Neural cell (in vitro differentiated cells): Measurements from ENCODE around the gene PRLH. TPM values are rescaled to one million over a fixed set of nuclear protein-coding genes. Genes with fewer than 3 reads are reported as not detected.

Experiments used
- H2AFZ ChIP-seq: fragments of 200-600, 300-800 bp; sonication (generic), shearing (Covaris generic); 2 replicates; pipeline ENCODE4 v1.6.0; 2014; ENCODE audit warnings: low read depth, mild to moderate bottlenecking, antibody characterized with exemption, low read length, moderate library complexity
- H3F3A ChIP-seq: fragments of 200-600 bp; shearing (Covaris generic); 2 replicates; pipeline ENCODE4 v1.6.1; 2016; ENCODE audit warnings: mild to moderate bottlenecking, moderate library complexity, mixed read lengths, antibody characterized with exemption, low read length; ENCODE audit not compliant: insufficient read depth, poor library complexity, severe bottlenecking
- H3K27ac ChIP-seq: fragments of 200-600, 300-800 bp; sonication (generic), shearing (Covaris generic); 2 replicates; pipeline ENCODE4 v1.5.1; 2014; ENCODE audit warnings: mild to moderate bottlenecking, low read length, moderate library complexity
- H3K27me3 ChIP-seq: fragments of 300-800, 200-600 bp; sonication (generic), shearing (Covaris generic); 2 replicates; pipeline ENCODE4 v1.6.0; 2014; ENCODE audit warnings: mild to moderate bottlenecking, low read depth, low read length, moderate library complexity; ENCODE audit not compliant: insufficient read depth
- H3K36me3 ChIP-seq: fragments of 300-800, 200-600 bp; sonication (generic), shearing (Covaris generic); 2 replicates; pipeline ENCODE4 v1.5.1; 2014; ENCODE audit warnings: mild to moderate bottlenecking, antibody characterized with exemption, low read length, moderate library complexity; ENCODE audit not compliant: insufficient read depth
- H3K4me2 ChIP-seq: fragments of 300-800, 200-600 bp; sonication (generic), shearing (Covaris generic); 2 replicates; pipeline ENCODE4 v1.6.0; 2014; ENCODE audit warnings: mild to moderate bottlenecking, low read length
- H3K4me3 ChIP-seq: fragments of 300-800, 200-600 bp; sonication (generic), shearing (Covaris generic); 2 replicates; pipeline ENCODE4 v1.5.1; 2014; ENCODE audit warnings: mild to moderate bottlenecking, low read length, moderate library complexity
- H3K79me2 ChIP-seq: fragments of 200-600 bp; shearing (Covaris generic); replicated peaks from 2 replicates; pipeline ENCODE4 v1.6.0; 2014; ENCODE audit warnings: mild to moderate bottlenecking, low read length, moderate library complexity; ENCODE audit not compliant: insufficient read depth
- H3K9ac ChIP-seq: fragments of 300-800, 200-600 bp; sonication (generic), shearing (Covaris generic); 2 replicates; pipeline ENCODE4 v1.6.1; 2016; ENCODE audit warnings: mild to moderate bottlenecking, low read length, mixed read lengths
- H3K9me2 ChIP-seq: fragments of 200-600 bp; shearing (Covaris generic); 2 replicates; pipeline ENCODE4 v1.6.1; 2016; ENCODE audit warnings: mild to moderate bottlenecking, low read length, mixed read lengths; ENCODE audit not compliant: insufficient read depth
- H3K9me3 ChIP-seq: fragments of 200-600, 300-800 bp; sonication (generic), shearing (Covaris generic); 2 replicates; pipeline ENCODE4 v1.6.1; 2016; ENCODE audit warnings: mild to moderate bottlenecking, mixed run types, low read length, moderate library complexity, mixed read lengths
- H4K20me1 ChIP-seq: fragments of 200-600 bp; shearing (Covaris generic); 2 replicates; pipeline ENCODE4 v1.6.1; 2016; ENCODE audit warnings: mild to moderate bottlenecking, mixed run types; ENCODE audit not compliant: insufficient read depth
- CTCF ChIP-seq: fragments of 450-650 bp; IDR thresholded peaks from 2 replicates; pipeline ENCODE4 v1.5.1; 2014; ENCODE audit warnings: antibody characterized with exemption, mild to moderate bottlenecking, moderate library complexity; ENCODE audit not compliant: poor library complexity, severe bottlenecking
- EP300 ChIP-seq: fragments of 450-650 bp; conservative IDR thresholded peaks from 2 replicates; pipeline ENCODE4 v1.6.1; 2014; ENCODE audit warnings: antibody characterized with exemption, mild to moderate bottlenecking, moderate library complexity; ENCODE audit not compliant: poor library complexity, severe bottlenecking
- EZH2 ChIP-seq: fragments of 200-600, 300-800 bp; shearing (Covaris generic), sonication (generic); IDR thresholded peaks from 2 replicates; pipeline ENCODE4 v1.6.1; 2014; ENCODE audit warnings: antibody characterized with exemption, low read length, borderline replicate concordance, mild to moderate bottlenecking; ENCODE audit not compliant: insufficient read depth, poor library complexity, severe bottlenecking
- MXI1 ChIP-seq: fragments of 450-650 bp; conservative IDR thresholded peaks from 2 replicates; pipeline ENCODE4 v1.6.1; 2014; ENCODE audit warnings: antibody characterized with exemption, mild to moderate bottlenecking; ENCODE audit not compliant: poor library complexity, severe bottlenecking
- POLR2AphosphoS5 ChIP-seq: IDR thresholded peaks from 2 replicates; pipeline ENCODE4 v1.6.1; 2012
- RAD21 ChIP-seq: fragments of 450-650 bp; conservative IDR thresholded peaks from 2 replicates; pipeline ENCODE4 v1.6.1; 2014; ENCODE audit warnings: antibody characterized with exemption, mild to moderate bottlenecking, moderate library complexity
- REST ChIP-seq: IDR thresholded peaks from 2 replicates; pipeline ENCODE4 v1.6.1; 2012; ENCODE audit warnings: borderline replicate concordance
- SMC3 ChIP-seq: fragments of 450-650 bp; conservative IDR thresholded peaks from 2 replicates; pipeline ENCODE4 v1.6.1; 2014; ENCODE audit warnings: antibody characterized with exemption, mild to moderate bottlenecking, moderate library complexity; ENCODE audit not compliant: poor library complexity
- TAF1 ChIP-seq: IDR thresholded peaks from 2 replicates; pipeline ENCODE4 v1.6.1; 2012; ENCODE audit warnings: low read depth
- polyA plus RNA-seq: library from polyadenylated mRNA; depleted of rRNA; stranded (reverse); fragments of >200 nt; gene quantifications from 2 replicates; pipeline ENCODE4 v1.2.3, GENCODE V29; 2014

PRLH gene
- polyA plus RNA-seq, 1 donor from 2014 or later = not detected

- TF ChIP-seq SMC3 = no peak
- no peak for TF ChIP-seq EP300
- TF ChIP-seq TAF1 = no peak
- Histone ChIP-seq H3K4me3 (no peak overlapping the region), H3K4me2 (no peak overlapping the region), H3K9ac (no peak overlapping the region), H3K9me2 (no peaks in the 10 kb centered on the region), H4K20me1 (no peaks in the 10 kb centered on the region), H3F3A (no peaks in the 10 kb centered on the region), H3K79me2 (no peaks in the 10 kb centered on the region), H3K27ac (no peak overlapping the region), H3K27me3 (no peaks in the 10 kb centered on the region), H3K9me3 (peaks cover 3% of the 10 kb centered on the region), H3K36me3 (no peaks in the 10 kb centered on the region), H2AFZ (no peak overlapping the region)
Measured at GRCh38 chr2:237555560-237555959, 10.8 kb upstream of the PRLH start.

- no peak overlapping the region for H3K27ac ChIP-seq
- H2AFZ ChIP-seq = no peak overlapping the region
- H3K9ac ChIP-seq = no peak overlapping the region
- no peak overlapping the region for H3K4me2 ChIP-seq
- no peaks in the 10 kb centered on the region for H3K27me3 ChIP-seq
- H4K20me1 ChIP-seq = no peaks in the 10 kb centered on the region
- H3K4me3 ChIP-seq = no peak overlapping the region
- no peak for TF ChIP-seq TAF1
- TF ChIP-seq POLR2AphosphoS5 = no peak
- no peak for TF ChIP-seq EZH2
- TF ChIP-seq RAD21 = no peak
- TF ChIP-seq CTCF = no peak
- TF ChIP-seq SMC3 = no peak
- no peak for TF ChIP-seq MXI1
- TF ChIP-seq REST = no peak
- TF ChIP-seq EP300 = no peak
- no peaks in the 10 kb centered on the region for H3K79me2 ChIP-seq
- no peaks in the 10 kb centered on the region for H3K9me2 ChIP-seq
- no peaks in the 10 kb centered on the region for H3K36me3 ChIP-seq
- no peaks in the 10 kb centered on the region for H3F3A ChIP-seq
- peaks cover 3% of the 10 kb centered on the region for H3K9me3 ChIP-seq
Measured at GRCh38 chr2:237556773-237557632, 9.4 kb upstream of the PRLH start.
